Activated naive CD8-positive, alpha-beta T cell treated with anti-CD3 and anti-CD28 coated beads for 36 hours (primary cell): ENCODE measurements around the gene LAPTM5. TPM values are rescaled to one million over a fixed set of nuclear protein-coding genes. Genes with fewer than 3 reads are reported as not detected.

ENCODE experiments used
- DNase-seq: peaks from one replicate; pipeline ENCODE4 v3.0.0; 2021
- H3K27ac Mint-ChIP-seq: one replicate; pipeline ENCODE4 v1.8.0; 2022; ENCODE audit warnings: mild to moderate bottlenecking, moderate library complexity, mixed read lengths
- H3K27me3 Mint-ChIP-seq: one replicate; pipeline ENCODE4 v1.8.0; 2022; ENCODE audit warnings: mild to moderate bottlenecking, mixed read lengths
- H3K36me3 Mint-ChIP-seq: one replicate; pipeline ENCODE4 v1.8.0; 2021; ENCODE audit warnings: mild to moderate bottlenecking, mixed read lengths
- H3K4me1 Mint-ChIP-seq: one replicate; pipeline ENCODE4 v1.8.0; 2021; ENCODE audit warnings: mixed read lengths
- H3K4me3 Mint-ChIP-seq: one replicate; pipeline ENCODE4 v1.8.0; 2022; ENCODE audit warnings: mild to moderate bottlenecking, moderate library complexity, mixed read lengths
- H3K9me3 Mint-ChIP-seq: one replicate; pipeline ENCODE4 v1.8.0; 2022; ENCODE audit warnings: mixed read lengths
- total RNA-seq, 2 experiments: library from RNA; stranded (reverse); gene quantifications; one replicate each; pipeline ENCODE4 v1.2.3, GENCODE V29; 2021

LAPTM5 gene
- total RNA-seq, 2 experiments from 2014 or later, result 232 to 233 TPM

GRCh38 chr1:30738715-30739559, 18.6 kb downstream of the LAPTM5 start:
- Mint-ChIP-seq H3K4me3 (no peak overlapping the region), H3K9me3 (no peaks in the 10 kb centered on the region), H3K4me1 (peaks cover 55% of the 10 kb centered on the region), H3K36me3 (peaks cover 64% of the 10 kb centered on the region), H3K27ac (peak overlapping the region; percentile 86), H3K27me3 (no peaks in the 10 kb centered on the region)
- no peak for DNase-seq

GRCh38 chr1:30738040-30738714, 19.4 kb downstream of the LAPTM5 start:
- Mint-ChIP-seq H3K36me3 (peaks cover 62% of the 10 kb centered on the region), H3K27ac (peak overlapping the region; percentile 86), H3K9me3 (no peaks in the 10 kb centered on the region), H3K4me1 (peaks cover 48% of the 10 kb centered on the region), H3K4me3 (no peak overlapping the region), H3K27me3 (no peaks in the 10 kb centered on the region)
- DNase-seq, result no peak

GRCh38 chr1:30737357-30738039, 20.1 kb downstream of the LAPTM5 start:
- Mint-ChIP-seq H3K27me3 (no peaks in the 10 kb centered on the region), H3K36me3 (peaks cover 62% of the 10 kb centered on the region), H3K4me3 (no peak overlapping the region), H3K27ac (peak overlapping the region; percentile 86), H3K9me3 (no peaks in the 10 kb centered on the region), H3K4me1 (peaks cover 41% of the 10 kb centered on the region)
- DNase-seq, result no peak

- Mint-ChIP-seq H3K4me3 (no peak overlapping the region), H3K27ac (peak overlapping the region; percentile 63), H3K9me3 (peaks cover 2% of the 10 kb centered on the region), H3K27me3 (peaks cover 3% of the 10 kb centered on the region), H3K36me3 (peaks cover 52% of the 10 kb centered on the region), H3K4me1 (peaks cover 39% of the 10 kb centered on the region)
- DNase-seq, result no peak
Observed at GRCh38 chr1:30735668-30736498, 21.7 kb downstream of the LAPTM5 start.

- peaks cover 34% of the 10 kb centered on the region for H3K4me1 Mint-ChIP-seq
- peaks cover 3% of the 10 kb centered on the region for H3K27me3 Mint-ChIP-seq
- peaks cover 45% of the 10 kb centered on the region for H3K36me3 Mint-ChIP-seq
- no peak overlapping the region for H3K4me3 Mint-ChIP-seq
- DNase-seq, result no peak
- peaks cover 2% of the 10 kb centered on the region for H3K9me3 Mint-ChIP-seq
- peak overlapping the region; percentile 31 for H3K27ac Mint-ChIP-seq
Observed at GRCh38 chr1:30735124-30735523, 22.4 kb downstream of the LAPTM5 start.

- DNase-seq, result no peak
- H3K9me3 Mint-ChIP-seq, result peaks cover 2% of the 10 kb centered on the region
- peaks cover 31% of the 10 kb centered on the region for H3K4me1 Mint-ChIP-seq
- no peak overlapping the region for H3K4me3 Mint-ChIP-seq
- peak overlapping the region; percentile 35 for H3K27ac Mint-ChIP-seq
- H3K27me3 Mint-ChIP-seq, result peaks cover 3% of the 10 kb centered on the region
- peaks cover 40% of the 10 kb centered on the region for H3K36me3 Mint-ChIP-seq
Observed at GRCh38 chr1:30734580-30734979, 23.0 kb downstream of the LAPTM5 start.

- DNase-seq, result no peak
- peaks cover 35% of the 10 kb centered on the region for H3K36me3 Mint-ChIP-seq
- peaks cover 3% of the 10 kb centered on the region for H3K27me3 Mint-ChIP-seq
- H3K9me3 Mint-ChIP-seq, result peaks cover 2% of the 10 kb centered on the region
- no peak overlapping the region for H3K4me3 Mint-ChIP-seq
- H3K27ac Mint-ChIP-seq, result peak overlapping the region; percentile 34
- H3K4me1 Mint-ChIP-seq, result peaks cover 28% of the 10 kb centered on the region
Observed at GRCh38 chr1:30734106-30734505, 23.5 kb downstream of the LAPTM5 start.

- peaks cover 2% of the 10 kb centered on the region for H3K9me3 Mint-ChIP-seq
- peaks cover 29% of the 10 kb centered on the region for H3K36me3 Mint-ChIP-seq
- H3K27ac Mint-ChIP-seq, result peak overlapping the region; percentile 70
- peaks cover 23% of the 10 kb centered on the region for H3K4me1 Mint-ChIP-seq
- H3K27me3 Mint-ChIP-seq, result peaks cover 3% of the 10 kb centered on the region
- DNase-seq, result no peak
- H3K4me3 Mint-ChIP-seq, result no peak overlapping the region
Observed at GRCh38 chr1:30733493-30733892, 24.1 kb downstream of the LAPTM5 start.

GRCh38 chr1:30732277-30732996, 25.1 kb downstream of the LAPTM5 start:
- no peak overlapping the region for H3K4me3 Mint-ChIP-seq
- peaks cover 2% of the 10 kb centered on the region for H3K9me3 Mint-ChIP-seq
- peaks cover 24% of the 10 kb centered on the region for H3K4me1 Mint-ChIP-seq
- H3K27me3 Mint-ChIP-seq, result peaks cover 3% of the 10 kb centered on the region
- H3K36me3 Mint-ChIP-seq, result peaks cover 18% of the 10 kb centered on the region
- no peak for DNase-seq
- H3K27ac Mint-ChIP-seq, result peak overlapping the region; percentile 61

- Mint-ChIP-seq H3K27me3 (peaks cover 3% of the 10 kb centered on the region), H3K36me3 (peaks cover 13% of the 10 kb centered on the region), H3K27ac (peak overlapping the region; percentile 83), H3K4me3 (no peak overlapping the region), H3K9me3 (peaks cover 2% of the 10 kb centered on the region), H3K4me1 (peaks cover 24% of the 10 kb centered on the region)
- no peak for DNase-seq
Observed at GRCh38 chr1:30731806-30732276, 25.7 kb downstream of the LAPTM5 start.

- peaks cover 11% of the 10 kb centered on the region for H3K36me3 Mint-ChIP-seq
- peaks cover 24% of the 10 kb centered on the region for H3K4me1 Mint-ChIP-seq
- peaks cover 3% of the 10 kb centered on the region for H3K27me3 Mint-ChIP-seq
- H3K9me3 Mint-ChIP-seq, result peaks cover 2% of the 10 kb centered on the region
- peak overlapping the region; percentile 83 for H3K27ac Mint-ChIP-seq
- DNase-seq, result no peak
- H3K4me3 Mint-ChIP-seq, result no peak overlapping the region
Observed at GRCh38 chr1:30731109-30731805, 26.3 kb downstream of the LAPTM5 start.

GRCh38 chr1:30730346-30731108, 27.0 kb downstream of the LAPTM5 start:
- DNase-seq, result no peak
- Mint-ChIP-seq H3K4me3 (no peak overlapping the region), H3K27ac (no peak overlapping the region), H3K36me3 (peaks cover 11% of the 10 kb centered on the region), H3K27me3 (peaks cover 3% of the 10 kb centered on the region), H3K9me3 (peaks cover 2% of the 10 kb centered on the region), H3K4me1 (peaks cover 24% of the 10 kb centered on the region)

- peaks cover 24% of the 10 kb centered on the region for H3K4me1 Mint-ChIP-seq
- peaks cover 2% of the 10 kb centered on the region for H3K9me3 Mint-ChIP-seq
- H3K4me3 Mint-ChIP-seq, result no peak overlapping the region
- H3K27ac Mint-ChIP-seq, result no peak overlapping the region
- H3K27me3 Mint-ChIP-seq, result peaks cover 3% of the 10 kb centered on the region
- DNase-seq, result no peak
- peaks cover 9% of the 10 kb centered on the region for H3K36me3 Mint-ChIP-seq
Observed at GRCh38 chr1:30729901-30730300, 27.7 kb downstream of the LAPTM5 start.
